ENCODE data around the gene FKBP3.

GRCh38 chr14:45103806-45104205 is 30.5 kb downstream of the FKBP3 start:
- TF ChIP-seq CTCF (IDR thresholded peaks at IDR 0.05 in 8 of 11, conservative IDR thresholded peaks at IDR 0.05 in 3 of 11) (no peak), POLR2AphosphoS5 (IDR thresholded peaks at IDR 0.05) (no peak), POLR2A (IDR thresholded peaks at IDR 0.05) (no peak)

Data from spleen (tissue), 7 donors.